ENCODE data around the gene ROCK2.

GRCh38 chr2:11213090-11213638 is 131.3 kb downstream of the ROCK2 start:
- no peak for TF ChIP-seq CTCF (optimal IDR thresholded peaks at IDR 0.05 in 1 of 3, IDR thresholded peaks at IDR 0.05 in 1 of 3, conservative IDR thresholded peaks at IDR 0.05 in 1 of 3; ENCODE audit: extremely low read depth in 1 of 3, insufficient read depth in 2 of 3, low read length in 3 of 3)
- no peak for TF ChIP-seq EZH2 (IDR thresholded peaks at IDR 0.05; ENCODE audit: low read length)
